Epithelial cell of proximal tubule (primary cell): Measurements from ENCODE around the gene RTP5. TPM values are rescaled to one million over a fixed set of nuclear protein-coding genes. Genes with fewer than 3 reads are reported as not detected.

Experiments used
- DNase-seq: peaks from one replicate; pipeline ENCODE4 v3.0.0-alpha.2; 2011; ENCODE audit warnings: low read depth
- H3K4me3 ChIP-seq: 2 replicates; pipeline ENCODE4 v1.5.1; 2011; ENCODE audit warnings: low read depth, mild to moderate bottlenecking, low read length
- CTCF ChIP-seq: conservative IDR thresholded peaks from 2 replicates; pipeline ENCODE4 v1.5.1; 2012; ENCODE audit warnings: low read depth, mild to moderate bottlenecking, low read length
- total RNA-seq: library from RNA; depleted of rRNA; stranded (reverse); fragments of >200 nt; gene quantifications from 2 replicates; pipeline ENCODE4 v1.2.3, GENCODE V29; 2015

RTP5 gene
- total RNA-seq, 1 donor from 2014 or later, result not detected

GRCh38 chr2:241846406-241846805 lies 23.1 kb upstream of the RTP5 start:
- DNase-seq, result no peak
- no peak for TF ChIP-seq CTCF
- H3K4me3 ChIP-seq, result no peak overlapping the region

GRCh38 chr2:241848761-241849615 lies 20.5 kb upstream of the RTP5 start:
- no peak for DNase-seq
- TF ChIP-seq CTCF, result no peak
- no peak overlapping the region for H3K4me3 ChIP-seq

- TF ChIP-seq CTCF, result no peak
- no peak for DNase-seq
- no peak overlapping the region for H3K4me3 ChIP-seq
Measured at GRCh38 chr2:241849616-241850543, 19.6 kb upstream of the RTP5 start.

- no peak for DNase-seq
- no peak overlapping the region for H3K4me3 ChIP-seq
- no peak for TF ChIP-seq CTCF
Measured at GRCh38 chr2:241850544-241851324, 18.8 kb upstream of the RTP5 start.

GRCh38 chr2:241851325-241852115 lies 18.0 kb upstream of the RTP5 start:
- H3K4me3 ChIP-seq, result no peak overlapping the region
- DNase-seq, result no peak
- no peak for TF ChIP-seq CTCF
